Transverse colon (tissue), 4 donors: ENCODE data around the gene OAF. TPM values are rescaled to one million over a fixed set of nuclear protein-coding genes. Genes with fewer than 3 reads are reported as not detected.

ENCODE experiments used
- DNase-seq: peaks from one replicate; pipeline ENCODE4 v3.0.0-alpha.2; 2019
- H3K27ac ChIP-seq, 4 donors: fragments of 200-600 bp; sonication (generic); 2 replicates each; pipeline ENCODE4 v1.5.1; 2016 to 2018; ENCODE audit warnings: inconsistent platforms in 4 of 4
- H3K27me3 ChIP-seq: fragments of 200-600 bp; sonication (generic); 2 replicates; pipeline ENCODE4 v1.5.1; 2017; ENCODE audit warnings: inconsistent platforms
- H3K36me3 ChIP-seq, 4 donors: fragments of 200-600 bp; sonication (generic); 2 replicates each; pipeline ENCODE4 v1.5.1; 2017 to 2019; ENCODE audit warnings: inconsistent platforms in 4 of 4
- H3K4me1 ChIP-seq, 4 donors: fragments of 200-600 bp; sonication (generic); 2 replicates each; pipeline ENCODE4 v1.5.1; 2017 to 2020; ENCODE audit warnings: inconsistent platforms in 4 of 4
- H3K4me3 ChIP-seq, 4 donors: fragments of 200-600 bp; sonication (generic); 1 replicate in 1 of 4; 2 replicates in 3 of 4; pipeline versions ENCODE4 v1.5.1 to v1.6.1; 2017 to 2019; ENCODE audit warnings: inconsistent platforms in 4 of 4
- H3K9me3 ChIP-seq, 2 donors: fragments of 200-600 bp; sonication (generic); 2 replicates each; pipeline ENCODE4 v1.5.1; 2017 to 2019; ENCODE audit warnings: inconsistent platforms in 2 of 2
- EP300 ChIP-seq: sonication (generic); formaldehyde crosslinking; IDR thresholded peaks from one replicate; pipeline ENCODE4 v1.6.1; 2017; ENCODE audit warnings: antibody characterized with exemption, low read depth
- POLR2A ChIP-seq: fragments of 450-650 bp; IDR thresholded peaks from one replicate; pipeline ENCODE4 v1.6.1; 2016; ENCODE audit warnings: antibody characterized with exemption, mild to moderate bottlenecking, moderate library complexity
- POLR2AphosphoS5 ChIP-seq, 3 donors: sonication (generic); formaldehyde crosslinking; IDR thresholded peaks; one replicate each; pipeline ENCODE4 v1.6.1; 2016; ENCODE audit warnings: antibody characterized with exemption in 3 of 3
- WGBS, 2 donors: methylation state at CpG; one replicate each; pipeline ENCODE4 v1.1.5; 2018; ENCODE audit warnings: low coverage in 1 of 2; 5-methylcytosine and 5-hydroxymethylcytosine counted together
- in situ Hi-C, 4 donors: fragments of 200-750 bp; cut with MboI; loops; one replicate each; pipeline versions ENCODE4 v1.15.0 to v1.15.1; 2017; ENCODE audit warnings: low sequenced_read_pairs in 3 of 4, low pct_ligation_motif_present in 1 of 4, low pct_unique_long_range_greater_than_20kb in 1 of 4
- intact Hi-C: fragments of 100-400 bp; cut with DNase I; formaldehyde crosslinking; loops from one replicate; pipeline ENCODE4 v1.15.1; 2023; ENCODE audit warnings: low total_unique reads
- total RNA-seq, 4 donors: library from RNA; depleted of rRNA; stranded (reverse); fragments of >200 nt; gene quantifications; one replicate each; pipeline ENCODE4 v1.1.0, GENCODE V29; 2016
- TF ChIP-seq, protein P1 (sequence below), 5 experiments: fragments of 200-600 bp in 3 of 5; fragments of 450-650 bp in 2 of 5; sonication (generic) in 3 of 5; IDR thresholded peaks; 1 replicate in 2 of 5; 2 replicates in 3 of 5; pipeline ENCODE4 v1.5.1; 2016 to 2017; ENCODE audit warnings: antibody characterized with exemption in 5 of 5, inconsistent platforms in 3 of 5, mild to moderate bottlenecking in 2 of 5, moderate library complexity in 1 of 5

Gene OAF
- total RNA-seq, 4 donors from 2014 or later: 78.8 to 553 (median 287) TPM

DNA sequence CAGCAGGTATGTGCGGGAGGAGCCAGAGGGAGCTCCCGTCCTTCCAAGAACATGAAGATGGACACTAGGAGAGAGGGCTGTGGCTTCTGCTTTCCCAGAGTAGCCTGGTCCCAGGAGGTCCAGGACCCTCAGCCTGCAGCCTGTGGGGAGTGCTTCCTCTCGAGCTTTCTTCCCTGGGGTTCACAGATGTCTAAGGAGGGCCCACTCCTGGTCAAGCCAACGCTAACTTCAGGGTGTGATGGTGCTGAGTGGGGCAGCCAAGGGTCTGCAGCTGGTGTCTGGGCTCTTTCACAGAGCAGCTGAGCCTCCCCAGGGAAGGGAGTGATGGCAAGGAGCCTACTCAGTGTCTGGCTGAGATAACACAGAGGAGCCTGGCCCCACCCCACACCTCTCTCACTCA, 32.4 kb downstream of the OAF start:
- TF ChIP-seq POLR2A (no peak), POLR2AphosphoS5 (IDR thresholded peaks at IDR 0.05) (no peak), EP300 (no peak)
- TF ChIP-seq, protein P1, sequence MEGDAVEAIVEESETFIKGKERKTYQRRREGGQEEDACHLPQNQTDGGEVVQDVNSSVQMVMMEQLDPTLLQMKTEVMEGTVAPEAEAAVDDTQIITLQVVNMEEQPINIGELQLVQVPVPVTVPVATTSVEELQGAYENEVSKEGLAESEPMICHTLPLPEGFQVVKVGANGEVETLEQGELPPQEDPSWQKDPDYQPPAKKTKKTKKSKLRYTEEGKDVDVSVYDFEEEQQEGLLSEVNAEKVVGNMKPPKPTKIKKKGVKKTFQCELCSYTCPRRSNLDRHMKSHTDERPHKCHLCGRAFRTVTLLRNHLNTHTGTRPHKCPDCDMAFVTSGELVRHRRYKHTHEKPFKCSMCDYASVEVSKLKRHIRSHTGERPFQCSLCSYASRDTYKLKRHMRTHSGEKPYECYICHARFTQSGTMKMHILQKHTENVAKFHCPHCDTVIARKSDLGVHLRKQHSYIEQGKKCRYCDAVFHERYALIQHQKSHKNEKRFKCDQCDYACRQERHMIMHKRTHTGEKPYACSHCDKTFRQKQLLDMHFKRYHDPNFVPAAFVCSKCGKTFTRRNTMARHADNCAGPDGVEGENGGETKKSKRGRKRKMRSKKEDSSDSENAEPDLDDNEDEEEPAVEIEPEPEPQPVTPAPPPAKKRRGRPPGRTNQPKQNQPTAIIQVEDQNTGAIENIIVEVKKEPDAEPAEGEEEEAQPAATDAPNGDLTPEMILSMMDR (IDR thresholded peaks at IDR 0.05): no peak
- Histone ChIP-seq H3K27me3 (peaks cover 57% of the 10 kb centered on the region), H3K4me3 (no peak overlapping the region), H3K9me3 (no peaks in the 10 kb centered on the region), H3K36me3 (no peaks in the 10 kb centered on the region), H3K27ac (no peak overlapping the region), H3K4me1 (peaks cover 0 to 10% (median 9%) of the 10 kb centered on the region in 4 donors)
- 83% methylated on average over 4 of the region's 4 CpGs; no CpG with 5 or more reads in 1 of the 2 donors for WGBS, 2 donors
- intact Hi-C loops: no loop called here
- in situ Hi-C loops: no loop called here
- no peak for DNase-seq

DNA sequence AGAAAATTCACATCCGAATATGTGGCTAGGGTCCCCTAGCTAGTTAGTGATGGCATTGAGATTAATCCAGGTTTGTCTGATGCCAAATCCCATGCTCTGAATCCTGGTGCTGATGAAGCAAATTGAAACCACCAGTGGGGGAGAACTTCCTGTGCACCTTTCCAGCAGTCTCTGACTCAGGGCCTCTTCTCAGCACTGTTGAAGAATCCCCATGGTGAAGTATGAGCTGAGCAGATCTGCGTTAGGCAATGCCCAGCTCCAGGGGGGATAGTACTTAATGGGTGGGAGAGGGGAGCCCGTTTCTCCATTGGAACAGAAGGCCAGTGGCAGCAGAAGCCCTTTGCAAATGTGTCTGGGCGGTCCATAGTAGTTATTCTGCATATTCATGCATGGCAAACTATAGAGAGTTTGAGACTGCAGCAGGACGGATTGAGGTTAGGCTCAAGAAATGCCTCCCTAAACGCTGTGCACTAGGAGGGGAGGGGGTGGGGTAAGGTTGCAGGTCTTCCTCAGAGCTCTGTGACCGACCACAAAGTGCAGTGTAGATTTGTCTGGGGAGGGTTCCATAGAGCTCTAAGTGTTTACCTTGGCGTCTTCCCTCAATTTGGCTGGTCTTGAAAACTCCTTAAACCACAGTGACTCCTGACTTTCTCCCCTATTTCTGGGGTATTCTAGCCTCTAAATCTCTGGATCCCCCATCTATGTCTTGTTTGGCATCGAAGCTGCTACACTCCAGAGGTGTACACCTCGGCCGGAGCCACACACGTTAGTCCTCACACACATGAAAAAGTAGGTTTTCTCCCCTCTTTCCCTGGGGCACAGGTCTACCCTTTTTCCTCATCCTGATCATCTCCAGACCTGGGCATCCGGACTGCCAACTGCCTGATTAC, 33.9 kb downstream of the OAF start:
- in situ Hi-C loops (no loop called here), intact Hi-C loops (no loop called here)
- H3K27me3 ChIP-seq: peaks cover 56% of the 10 kb centered on the region
- WGBS, 2 donors: 57 to 78% methylated on average over 1 to 13 of the region's 13 CpGs
- no peak for TF ChIP-seq POLR2AphosphoS5 (IDR thresholded peaks at IDR 0.05)
- TF ChIP-seq POLR2A: no peak
- TF ChIP-seq, protein P1 (IDR thresholded peaks at IDR 0.05): no peak
- TF ChIP-seq EP300: no peak
- H3K27ac ChIP-seq: no peak overlapping the region
- peaks cover 0 to 10% (median 9%) of the 10 kb centered on the region in 4 donors for H3K4me1 ChIP-seq
- H3K9me3 ChIP-seq: no peaks in the 10 kb centered on the region
- no peak overlapping the region for H3K4me3 ChIP-seq
- H3K36me3 ChIP-seq: no peaks in the 10 kb centered on the region
- DNase-seq: no peak

DNA sequence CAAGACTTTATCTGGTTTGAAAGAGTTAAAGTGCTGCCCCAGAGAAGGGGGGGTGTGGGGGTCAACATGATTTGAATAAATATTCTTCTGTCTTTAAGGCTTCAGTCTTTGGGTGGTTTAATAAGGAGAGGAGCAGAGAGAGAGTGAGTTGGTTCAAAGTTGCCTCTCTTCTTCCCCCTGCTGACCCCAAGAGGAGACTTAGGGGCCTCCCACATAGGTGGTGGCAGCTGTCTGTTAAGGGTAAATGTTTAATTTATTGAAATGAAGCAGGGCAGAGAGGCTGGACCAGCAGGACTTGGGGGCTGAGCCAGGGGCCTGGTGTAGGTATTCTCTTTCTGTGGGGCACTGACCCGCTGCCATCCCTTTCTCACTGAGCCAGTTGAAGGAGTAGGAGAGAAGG, 34.6 kb downstream of the OAF start:
- in situ Hi-C loops: no loop called here
- Histone ChIP-seq H3K27ac (no peak overlapping the region), H3K4me1 (peaks cover 0 to 2% (median 2%) of the 10 kb centered on the region in 4 donors), H3K27me3 (peaks cover 52% of the 10 kb centered on the region), H3K36me3 (no peaks in the 10 kb centered on the region), H3K9me3 (no peaks in the 10 kb centered on the region), H3K4me3 (no peak overlapping the region)
- no peak for TF ChIP-seq EP300
- 91% methylated on average over 1 of the region's 1 CpG; no CpG with 5 or more reads in 1 of the 2 donors for WGBS, 2 donors
- no peak for DNase-seq
- intact Hi-C loops: no loop called here

DNA sequence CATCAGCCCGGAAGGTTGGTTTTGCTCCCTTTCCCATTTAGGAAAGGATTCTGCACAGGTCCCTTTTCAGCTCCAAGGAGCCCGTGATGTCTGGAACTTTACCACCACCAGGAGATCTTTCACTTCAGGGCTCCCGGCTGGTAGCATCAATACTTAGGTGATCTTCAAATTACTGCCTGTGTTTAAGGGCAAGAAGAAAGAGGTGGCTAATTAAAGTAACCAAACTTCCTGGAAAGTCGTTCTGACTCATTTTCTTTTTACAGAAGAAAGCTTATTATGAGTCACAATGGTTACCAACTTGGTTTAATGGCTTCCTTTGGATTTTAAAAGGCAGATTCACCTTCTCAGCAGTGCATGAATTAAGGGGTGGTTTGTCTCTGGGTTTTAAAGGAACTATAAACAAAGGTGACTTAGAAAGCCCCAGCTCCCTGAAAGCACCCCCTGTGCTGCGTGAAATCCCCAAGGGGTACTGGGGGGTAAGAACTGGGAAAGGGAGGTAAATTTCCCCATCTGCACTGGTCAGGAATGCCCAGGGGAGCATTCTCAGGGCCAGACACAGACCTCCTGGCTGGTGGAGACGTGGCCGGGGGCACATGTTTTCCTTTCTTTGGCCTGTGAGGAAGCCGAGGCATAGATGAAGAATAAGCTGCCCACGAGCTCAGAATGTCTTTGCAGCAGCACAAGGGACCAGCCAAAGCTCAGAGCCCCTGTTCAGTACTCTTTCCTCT, 37.9 kb downstream of the OAF start:
- H3K27ac ChIP-seq: no peak overlapping the region
- WGBS, 2 donors: 47 to 66% methylated on average over 5 to 9 of the region's 9 CpGs

More for the DNA sequence above, 37.9 kb downstream of the OAF start:
- Histone ChIP-seq H3K27me3 (peaks cover 36% of the 10 kb centered on the region), H3K4me1 (no peaks in the 10 kb centered on the region), H3K36me3 (no peaks in the 10 kb centered on the region), H3K4me3 (no peak overlapping the region), H3K9me3 (no peaks in the 10 kb centered on the region)
- TF ChIP-seq, protein P1 (IDR thresholded peaks at IDR 0.05): no peak
- no peak for TF ChIP-seq POLR2AphosphoS5 (IDR thresholded peaks at IDR 0.05)
- TF ChIP-seq EP300: no peak
- no peak for TF ChIP-seq POLR2A
- intact Hi-C loops (no loop called here), in situ Hi-C loops (no loop called here)
- DNase-seq: no peak
